Right lobe of liver (tissue), 6 donors: ENCODE measurements around the gene MPPED1. TPM values are rescaled to one million over a fixed set of nuclear protein-coding genes. Genes with fewer than 3 reads are reported as not detected.

ENCODE experiments used
- ATAC-seq, 4 donors: fragments of 200-7000 bp; cut with Tn5 transposase; one replicate each; pipeline ENCODE4 v1.9.1; 2020; ENCODE audit warnings: mild to moderate bottlenecking in 4 of 4, moderate library complexity in 4 of 4
- DNase-seq, 3 donors: peaks; one replicate each; pipeline ENCODE4 v3.0.0-alpha.2; 2020
- H3K27ac ChIP-seq, 3 donors: fragments of 200-600 bp; one replicate each; pipeline ENCODE4 v1.8.0; 2022
- H3K27me3 ChIP-seq, 2 donors: fragments of 200-600 bp; one replicate each; pipeline ENCODE4 v1.8.0; 2022
- H3K36me3 ChIP-seq, 4 donors: fragments of 200-600 bp; sonication (generic) in 1 of 4; one replicate each; pipeline versions ENCODE4 v1.5.1 to v1.8.0; 2017 to 2022; ENCODE audit warnings: control low read depth in 1 of 4
- H3K4me1 ChIP-seq, 4 donors: fragments of 200-600 bp; sonication (generic) in 1 of 4; one replicate each; pipeline versions ENCODE4 v1.5.1 to v1.8.0; 2017 to 2022; ENCODE audit warnings: control low read depth in 1 of 4
- H3K4me3 ChIP-seq, 3 donors: fragments of 200-600 bp; one replicate each; pipeline ENCODE4 v1.8.0; 2022
- H3K9me3 ChIP-seq, 4 donors: fragments of 200-600 bp; sonication (generic) in 1 of 4; one replicate each; pipeline versions ENCODE4 v1.5.1 to v1.8.0; 2017 to 2022; ENCODE audit warnings: control low read depth in 1 of 4
- POLR2A ChIP-seq: fragments of 450-650 bp; IDR thresholded peaks from one replicate; pipeline ENCODE4 v1.6.1; 2017; ENCODE audit warnings: antibody characterized with exemption, mild to moderate bottlenecking
- WGBS: methylation state at CpG from one replicate; pipeline ENCODE4 v1.1.6; 2018; ENCODE audit warnings: low coverage, low lambda C conversion rate; ENCODE audit not compliant: insufficient coverage; ENCODE audit errors: missing lambda C conversion rate; 5-methylcytosine and 5-hydroxymethylcytosine counted together
- intact Hi-C, 2 donors: fragments of 100-400 bp; cut with DNase I; formaldehyde crosslinking; loops; one replicate each; pipeline versions ENCODE4 v1.11.2 to v1.14.1; 2022
- total RNA-seq, 6 experiments: library from RNA; depleted of rRNA in 2 of 6; stranded (reverse); fragments of >200 nt in 2 of 6; fragmentation: NEBNext Ultra II Directional in 3 of 6; extraction: Animal tissue kit (Norgen Biotek cat#: 25700) in 3 of 6; gene quantifications; one replicate each; pipeline versions ENCODE4 v1.1.0 to v1.2.4, GENCODE V29; 2016 to 2023
- TF ChIP-seq, protein P1 (sequence below), 4 donors: fragments of 200-600 bp in 3 of 4; fragments of 450-650 bp in 1 of 4; IDR thresholded peaks; one replicate each; pipeline versions ENCODE4 v1.5.1 to v1.8.0; 2016 to 2022; ENCODE audit warnings: antibody characterized with exemption in 4 of 4, mild to moderate bottlenecking in 2 of 4
- donor health status: DM: no; HTN: yes; CAD: no.
- donor health status: DM: no; HTN: no; CAD: no.
- donor health status: DM: no; HTN: no; CAD: no.
- donor health status: DM: no; HTN: yes; CAD: no.
- donor health status: DM: no; HTN: yes; CAD: no.

The MPPED1 gene
- total RNA-seq, 6 experiments from 2014 or later, result 2.4 to 13.8 (median 11.3) TPM

GRCh38 chr22:43440556-43440955 is 28.7 kb downstream of the MPPED1 start:
- Histone ChIP-seq H3K9me3 (no peaks in the 10 kb centered on the region), H3K36me3 (no peaks in the 10 kb centered on the region), H3K27ac (no peak overlapping the region), H3K4me1 (peaks cover 0 to 13% (median 6%) of the 10 kb centered on the region in 4 donors), H3K27me3 (no peaks in the 10 kb centered on the region), H3K4me3 (no peak overlapping the region)
- TF ChIP-seq, protein P1, sequence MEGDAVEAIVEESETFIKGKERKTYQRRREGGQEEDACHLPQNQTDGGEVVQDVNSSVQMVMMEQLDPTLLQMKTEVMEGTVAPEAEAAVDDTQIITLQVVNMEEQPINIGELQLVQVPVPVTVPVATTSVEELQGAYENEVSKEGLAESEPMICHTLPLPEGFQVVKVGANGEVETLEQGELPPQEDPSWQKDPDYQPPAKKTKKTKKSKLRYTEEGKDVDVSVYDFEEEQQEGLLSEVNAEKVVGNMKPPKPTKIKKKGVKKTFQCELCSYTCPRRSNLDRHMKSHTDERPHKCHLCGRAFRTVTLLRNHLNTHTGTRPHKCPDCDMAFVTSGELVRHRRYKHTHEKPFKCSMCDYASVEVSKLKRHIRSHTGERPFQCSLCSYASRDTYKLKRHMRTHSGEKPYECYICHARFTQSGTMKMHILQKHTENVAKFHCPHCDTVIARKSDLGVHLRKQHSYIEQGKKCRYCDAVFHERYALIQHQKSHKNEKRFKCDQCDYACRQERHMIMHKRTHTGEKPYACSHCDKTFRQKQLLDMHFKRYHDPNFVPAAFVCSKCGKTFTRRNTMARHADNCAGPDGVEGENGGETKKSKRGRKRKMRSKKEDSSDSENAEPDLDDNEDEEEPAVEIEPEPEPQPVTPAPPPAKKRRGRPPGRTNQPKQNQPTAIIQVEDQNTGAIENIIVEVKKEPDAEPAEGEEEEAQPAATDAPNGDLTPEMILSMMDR (IDR thresholded peaks at IDR 0.05), result no peak
- no peak for TF ChIP-seq POLR2A
- ATAC-seq, result no peak
- intact Hi-C loops, result no loop called here
- no peak for DNase-seq
- WGBS, result no CpG with 5 or more reads among the region's 4 CpGs

GRCh38 chr22:43441216-43441615 is 29.4 kb downstream of the MPPED1 start:
- ATAC-seq, result no peak
- 90% methylated on average over 2 of the region's 6 CpGs for WGBS

DNA sequence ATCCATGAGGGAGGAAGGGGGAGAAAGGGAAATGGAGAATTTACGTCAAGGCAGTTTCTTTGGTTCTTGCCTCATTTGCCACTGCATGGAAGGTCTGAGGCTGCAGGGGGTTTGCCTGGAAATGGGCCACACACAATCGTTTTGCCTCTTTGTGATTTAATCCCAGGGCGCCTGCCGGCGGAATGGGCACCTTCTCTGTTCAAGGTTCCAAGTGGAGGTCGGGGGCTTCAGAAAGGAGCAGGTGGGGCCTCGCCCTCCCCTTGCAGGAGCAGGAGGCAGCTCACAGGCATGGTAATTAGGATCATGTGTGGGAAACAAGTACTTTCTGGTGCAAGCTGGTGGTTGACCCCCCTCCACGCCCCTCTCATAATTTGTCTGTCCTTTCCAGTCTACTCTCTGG is 29.9 kb downstream of the MPPED1 start:
- H3K27ac ChIP-seq, result no peak overlapping the region
- intact Hi-C loops, result no loop called here
- WGBS, result 58% methylated on average over 5 of the region's 8 CpGs

More at GRCh38 chr22:43441216-43441615, 29.4 kb downstream of the MPPED1 start:
- no peak for TF ChIP-seq POLR2A
- TF ChIP-seq, protein P1 (IDR thresholded peaks at IDR 0.05), result no peak
- H3K9me3 ChIP-seq, result no peaks in the 10 kb centered on the region
- H3K27ac ChIP-seq, result no peak overlapping the region
- intact Hi-C loops, result no loop called here
- H3K4me1 ChIP-seq, result peaks cover 0 to 7% (median 3%) of the 10 kb centered on the region in 4 donors
- H3K27me3 ChIP-seq, result no peaks in the 10 kb centered on the region
- H3K4me3 ChIP-seq, result no peak overlapping the region
- no peak for DNase-seq
- H3K36me3 ChIP-seq, result no peaks in the 10 kb centered on the region

GRCh38 chr22:43442386-43443151 is 30.8 kb downstream of the MPPED1 start:
- Histone ChIP-seq H3K4me1 (no peaks in the 10 kb centered on the region), H3K36me3 (no peaks in the 10 kb centered on the region), H3K9me3 (no peaks in the 10 kb centered on the region), H3K4me3 (no peak overlapping the region), H3K27me3 (no peaks in the 10 kb centered on the region), H3K27ac (no peak overlapping the region)
- no peak for ATAC-seq
- no peak for DNase-seq
- WGBS, result 79% methylated on average over 10 of the region's 16 CpGs
- intact Hi-C loops, result no loop called here
- TF ChIP-seq, protein P1 (IDR thresholded peaks at IDR 0.05), result no peak
- no peak for TF ChIP-seq POLR2A

More for the DNA sequence above, 29.9 kb downstream of the MPPED1 start:
- TF ChIP-seq POLR2A, result no peak
- TF ChIP-seq, protein P1 (IDR thresholded peaks at IDR 0.05), result no peak
- Histone ChIP-seq H3K4me3 (no peak overlapping the region), H3K36me3 (no peaks in the 10 kb centered on the region), H3K9me3 (no peaks in the 10 kb centered on the region), H3K4me1 (peaks cover 0 to 3% (median 1%) of the 10 kb centered on the region in 4 donors), H3K27me3 (no peaks in the 10 kb centered on the region)
- no peak for ATAC-seq
- DNase-seq, result no peak
